Adrenal gland (tissue), 12 donors: ENCODE measurements around the gene CYFIP1. TPM values are rescaled to one million over a fixed set of nuclear protein-coding genes. Genes with fewer than 3 reads are reported as not detected.

Source experiments
- DNase-seq, 7 donors: peaks; one replicate each; pipeline ENCODE4 v3.0.0-alpha.2; 2019 to 2020
- H3K27ac ChIP-seq, 5 donors: fragments of 200-600 bp; sonication (generic) in 4 of 5; 1 replicate in 3 of 5; 2 replicates in 2 of 5; pipeline versions ENCODE4 v1.5.1 to v1.8.0; 2016 to 2020; ENCODE audit warnings: mild to moderate bottlenecking in 1 of 5
- H3K27me3 ChIP-seq: fragments of 200-600 bp; 2 replicates; pipeline ENCODE4 v1.8.0; 2021
- H3K36me3 ChIP-seq, 2 donors: fragments of 200-600 bp; replicated peaks in 1 of 2; 1 replicate in 1 of 2; 2 replicates in 1 of 2; pipeline versions ENCODE4 v1.5.1 to v1.8.0; 2018 to 2022
- H3K4me1 ChIP-seq, 2 donors: fragments of 200-600 bp; replicated peaks in 1 of 2; 1 replicate in 1 of 2; 2 replicates in 1 of 2; pipeline versions ENCODE4 v1.5.1 to v1.8.0; 2018 to 2021
- H3K4me3 ChIP-seq, 4 donors: fragments of 200-600 bp; sonication (generic) in 3 of 4; one replicate each; pipeline ENCODE4 v1.5.1; 2016 to 2018
- H3K9me3 ChIP-seq, 3 donors: fragments of 200-600 bp; sonication (generic) in 1 of 3; replicated peaks in 1 of 3; 1 replicate in 2 of 3; 2 replicates in 1 of 3; pipeline versions ENCODE4 v1.5.1 to v1.8.0; 2016 to 2021
- CTCF ChIP-seq, 6 experiments: fragments of 450-650 bp in 4 of 6; fragments of 200-600 bp in 2 of 6; sonication (generic) in 1 of 6; IDR thresholded peaks; 1 replicate in 5 of 6; 2 replicates in 1 of 6; pipeline versions ENCODE4 v1.5.1 to v1.8.0; 2016 to 2021; ENCODE audit warnings: antibody characterized with exemption in 6 of 6, mild to moderate bottlenecking in 2 of 6, moderate library complexity in 1 of 6
- POLR2A ChIP-seq, 2 donors: fragments of 450-650 bp; IDR thresholded peaks; one replicate each; pipeline ENCODE4 v1.6.1; 2017; ENCODE audit warnings: antibody characterized with exemption in 2 of 2, mild to moderate bottlenecking in 2 of 2, moderate library complexity in 1 of 2
- WGBS, 4 donors: extraction: QIAGEN DNeasy Blood & Tissue Kit in 2 of 4; methylation state at CpG; one replicate each; pipeline versions ENCODE4 v1.1.5 to v1.1.7; 2013 to 2017; 5-methylcytosine and 5-hydroxymethylcytosine counted together
- intact Hi-C, 2 donors: fragments of 100-400 bp; cut with DNase I; formaldehyde crosslinking; loops; one replicate each; pipeline versions ENCODE4 v1.14.1 to v1.15.0; 2022 to 2023
- polyA plus RNA-seq, 3 donors: library from polyadenylated mRNA; stranded (reverse); fragments of 200-250 nt in 2 of 3; fragments of 350-450 nt in 1 of 3; fragmentation: Illumina TruSeq in 1 of 3; extraction: RNeasy Lipid Tissue Mini Kit (QIAGEN cat#74804) in 1 of 3; gene quantifications; one replicate each; pipeline ENCODE4 v1.2.3, GENCODE V29; 2013 to 2014
- total RNA-seq, 9 donors: library from RNA; depleted of rRNA in 4 of 9; stranded (reverse); fragments of >200 nt in 4 of 9; fragments of 120-200 nt in 1 of 9; fragmentation: NEBNext Ultra II Directional in 1 of 9; extraction: Animal tissue kit (Norgen Biotek cat#: 25700) in 1 of 9; gene quantifications; one replicate each; pipeline versions ENCODE4 v1.1.0 to v1.2.4, GENCODE V29; 2013 to 2023
- donor health status: healthy with polysubstance abuse.
- donor health status: Bipolar disorder and iron deficiency.
- donor health status: DM: yes; HTN: yes; CAD: no.
- donor health status: DM: no; HTN: no; CAD: no.
- donor health status: DM: no; HTN: no; CAD: no.
- donor health status: DM: yes; HTN: yes; CAD: no.

The CYFIP1 gene
- total and polyA plus RNA-seq, 12 donors, result 21.2 to 124 (median 85.0) TPM

- 82 to 97% (median 91%) methylated on average over 9 of the region's 9 CpGs for WGBS, 4 donors
- no peak for DNase-seq
- Histone ChIP-seq H3K9me3 (no peaks in the 10 kb centered on the region), H3K27ac (no peak overlapping the region), H3K27me3 (no peaks in the 10 kb centered on the region), H3K36me3 (peaks cover 0 to 41% of the 10 kb centered on the region in 2 donors), H3K4me3 (no peak overlapping the region), H3K4me1 (no peaks in the 10 kb centered on the region)
- intact Hi-C loops, result no loop called here
- TF ChIP-seq CTCF (IDR thresholded peaks at IDR 0.05) (no peak), POLR2A (IDR thresholded peaks at IDR 0.05) (no peak)
Measured at GRCh38 chr15:22892333-22892732, 87.8 kb downstream of the CYFIP1 start.

GRCh38 chr15:22891426-22892210 lies 88.5 kb downstream of the CYFIP1 start:
- intact Hi-C loops, result no loop called here
- no peak overlapping the region for H3K4me3 ChIP-seq
- no peak overlapping the region for H3K27ac ChIP-seq
- no peaks in the 10 kb centered on the region for H3K27me3 ChIP-seq
- DNase-seq, result no peak
- peaks cover 0 to 40% of the 10 kb centered on the region in 2 donors for H3K36me3 ChIP-seq
- 90 to 91% (median 91%) methylated on average over 32 to 33 of the region's 33 CpGs for whole genome bisulfite sequencing, 4 donors
- no peaks in the 10 kb centered on the region for H3K4me1 ChIP-seq
- TF ChIP-seq POLR2A (IDR thresholded peaks at IDR 0.05) (no peak), CTCF (IDR thresholded peaks at IDR 0.05) (no peak)
- no peaks in the 10 kb centered on the region for H3K9me3 ChIP-seq

- no peak overlapping the region for H3K4me3 ChIP-seq
- no peak for DNase-seq
- H3K9me3 ChIP-seq, result no peaks in the 10 kb centered on the region
- TF ChIP-seq CTCF (IDR thresholded peaks at IDR 0.05), result no peak
- no peak for TF ChIP-seq POLR2A (IDR thresholded peaks at IDR 0.05)
- intact Hi-C loops, result no loop called here
- H3K27ac ChIP-seq, result no peak overlapping the region
- WGBS, 4 donors, result 91 to 97% (median 96%) methylated on average over 10 to 11 of the region's 11 CpGs
- no peaks in the 10 kb centered on the region for H3K27me3 ChIP-seq
- H3K36me3 ChIP-seq, result peaks cover 0 to 29% of the 10 kb centered on the region in 2 donors
- H3K4me1 ChIP-seq, result no peaks in the 10 kb centered on the region
Measured at GRCh38 chr15:22890296-22890695, 89.9 kb downstream of the CYFIP1 start.

- TF ChIP-seq POLR2A (IDR thresholded peaks at IDR 0.05) (no peak), CTCF (IDR thresholded peaks at IDR 0.05) (no peak)
- Histone ChIP-seq H3K4me3 (no peak overlapping the region), H3K36me3 (peaks cover 0 to 29% of the 10 kb centered on the region in 2 donors), H3K9me3 (no peaks in the 10 kb centered on the region), H3K4me1 (no peaks in the 10 kb centered on the region), H3K27me3 (no peaks in the 10 kb centered on the region), H3K27ac (no peak overlapping the region)
- intact Hi-C loops, result no loop called here
- 92 to 97% (median 94%) methylated on average over 13 to 14 of the region's 14 CpGs for WGBS, 4 donors
- no peak for DNase-seq
Measured at GRCh38 chr15:22889146-22889818, 90.9 kb downstream of the CYFIP1 start.
